ENCODE measurements around the gene LIM2.

Gene LIM2

GRCh38 chr19:51394050-51394836 lies 6.5 kb upstream of the LIM2 start:
- DNase-seq: peak; percentile 96

GRCh38 chr19:51392701-51393100 lies 4.9 kb upstream of the LIM2 start:
- DNase-seq: no peak

GRCh38 chr19:51391073-51391611 lies 3.4 kb upstream of the LIM2 start:
- DNase-seq: no peak

- DNase-seq: no peak
Observed at GRCh38 chr19:51389143-51389542, 1.4 kb upstream of the LIM2 start.

- no peak for DNase-seq
Observed at GRCh38 chr19:51386882-51387520, 773 bp downstream of the LIM2 start.

- DNase-seq: no peak
Observed at GRCh38 chr19:51382004-51382403, 5.8 kb downstream of the LIM2 start.

- DNase-seq: no peak
Observed at GRCh38 chr19:51380379-51380778, 7.4 kb downstream of the LIM2 start.

- DNase-seq: no peak
Observed at GRCh38 chr19:51377422-51377821, 10.4 kb downstream of the LIM2 start.

- no peak for DNase-seq
Observed at GRCh38 chr19:51375504-51376221, 12.1 kb downstream of the LIM2 start.

- DNase-seq: no peak
Observed at GRCh38 chr19:51372649-51373504, 14.9 kb downstream of the LIM2 start, which contains the start of gene NKG7. NKG7 (minus strand) TSS chr19:51372654; CDS start chr19:51372535, 119 bp downstream.

GRCh38 chr19:51372021-51372648 lies 15.6 kb downstream of the LIM2 start:
- no peak for DNase-seq

- DNase-seq: no peak
Observed at GRCh38 chr19:51371186-51371690, 16.5 kb downstream of the LIM2 start.

- DNase-seq: no peak
Observed at GRCh38 chr19:51370230-51370629, 17.5 kb downstream of the LIM2 start.

- DNase-seq: no peak
Observed at GRCh38 chr19:51368366-51369282, 19.1 kb downstream of the LIM2 start, which contains the start of gene CLDND2. CLDND2 (minus strand) TSS chr19:51369003; CDS start chr19:51368577, 426 bp downstream.

- DNase-seq: peak; percentile 99
Observed at GRCh38 chr19:51367565-51368365, 20.0 kb downstream of the LIM2 start.

- DNase-seq: no peak
Observed at GRCh38 chr19:51367255-51367564, 20.6 kb downstream of the LIM2 start.

- DNase-seq: peak; percentile 91
Observed at GRCh38 chr19:51366389-51367254, 21.2 kb downstream of the LIM2 start.

GRCh38 chr19:51365965-51366388 lies 21.8 kb downstream of the LIM2 start, which contains the start of gene ETFB:
ETFB (minus strand) TSS chr19:51366388; CDS start chr19:51366326, 62 bp downstream.
- no peak for DNase-seq

Measured in retina (tissue), 1 donor.